T-helper 9 cell (primary cell): Measurements from ENCODE around the gene ZNF43.
"Not testable (repeated sequence)": the region's sequence is repeated elsewhere in the genome, so short reads cannot be mapped to it uniquely, and the experiment has no call there.

Experiments used
- DNase-seq: peaks from one replicate; pipeline ENCODE4 v3.0.0-alpha.2; 2020

ZNF43 gene

GRCh38 chr19:21808400-21809000, 27.5 kb downstream of the ZNF43 start:
- DNase-seq = not testable (repeated sequence)

GRCh38 chr19:21789466-21790085, 46.4 kb downstream of the ZNF43 start:
- DNase-seq = no peak

GRCh38 chr19:21786936-21787335, 49.0 kb downstream of the ZNF43 start:
- DNase-seq = no peak

- not testable (repeated sequence) for DNase-seq
These were observed 60.2 kb downstream of the ZNF43 start for GRCh38 chr19:21775792-21776191.

- peak; percentile 74 for DNase-seq
These were observed 68.7 kb downstream of the ZNF43 start, which contains the start of gene ZNF100 for GRCh38 chr19:21767065-21767800. Gene ZNF100, minus strand, starts transcription at chr19:21767579. Its CDS starts 150 bp downstream, at chr19:21767429.

GRCh38 chr19:21766705-21767064, 69.3 kb downstream of the ZNF43 start:
- not testable (repeated sequence) for DNase-seq

- DNase-seq = no peak
These were observed 70.8 kb downstream of the ZNF43 start for GRCh38 chr19:21765151-21765550.

- DNase-seq = not testable (repeated sequence)
These were observed 74.4 kb downstream of the ZNF43 start for GRCh38 chr19:21761547-21761946.

GRCh38 chr19:21758296-21758695, 77.7 kb downstream of the ZNF43 start:
- DNase-seq = no peak

- DNase-seq = not testable (repeated sequence)
These were observed 80.4 kb downstream of the ZNF43 start for GRCh38 chr19:21755555-21755954.
